Hematopoietic multipotent progenitor cell (in vitro differentiated cells): ENCODE results near the gene FBXO42. TPM values are rescaled to one million over a fixed set of nuclear protein-coding genes. Genes with fewer than 3 reads are reported as not detected.

Source experiments
- DNase-seq, 3 donors: peaks; one replicate each; pipeline ENCODE4 v3.0.0-alpha.2; 2011 to 2015; ENCODE audit warnings: low read depth in 2 of 3, low spot score in 2 of 3
- total RNA-seq: library from RNA; depleted of rRNA; stranded (reverse); fragments of >200 nt; gene quantifications from one replicate; pipeline ENCODE4 v1.2.3, GENCODE V29; 2012

Gene FBXO42
- total RNA-seq = 17.5 TPM

GRCh38 chr1:16351994-16352841 is at the start of gene FBXO42:
Gene FBXO42, minus strand, starts transcription at chr1:16352480. Its CDS starts 37,062 bp downstream, at chr1:16315418.
- DNase-seq = peak; percentile 88 to 96 (median 94)

GRCh38 chr1:16398371-16398953 is 46.2 kb upstream of the FBXO42 start:
- no peak for DNase-seq

- DNase-seq = no peak
These were observed 44.8 kb upstream of the FBXO42 start for GRCh38 chr1:16397120-16397519.

- DNase-seq = no peak
These were observed 44.3 kb upstream of the FBXO42 start for GRCh38 chr1:16396591-16396990.

- DNase-seq = no peak
These were observed 42.7 kb upstream of the FBXO42 start for GRCh38 chr1:16394977-16395376.

GRCh38 chr1:16393570-16394521 is 41.6 kb upstream of the FBXO42 start:
- no peak for DNase-seq

GRCh38 chr1:16392740-16393569 is 40.7 kb upstream of the FBXO42 start:
- DNase-seq = no peak

GRCh38 chr1:16391411-16391810 is 39.1 kb upstream of the FBXO42 start:
- DNase-seq = no peak

- peak in 1 of 3 donors; percentile 51 for DNase-seq
These were observed 35.2 kb upstream of the FBXO42 start for GRCh38 chr1:16387201-16388188.

- peak in 1 of 3 donors; percentile 36 for DNase-seq
These were observed 34.3 kb upstream of the FBXO42 start for GRCh38 chr1:16386454-16387113.

GRCh38 chr1:16385659-16386453 is 33.6 kb upstream of the FBXO42 start:
- no peak for DNase-seq

- no peak for DNase-seq
These were observed 31.6 kb upstream of the FBXO42 start for GRCh38 chr1:16383888-16384287.

GRCh38 chr1:16380868-16381267 is 28.6 kb upstream of the FBXO42 start:
- DNase-seq = no peak

- DNase-seq = no peak
These were observed 26.2 kb upstream of the FBXO42 start for GRCh38 chr1:16378443-16378842.

- DNase-seq = no peak
These were observed 24.7 kb upstream of the FBXO42 start for GRCh38 chr1:16376971-16377370.

- DNase-seq = no peak
These were observed 23.5 kb upstream of the FBXO42 start for GRCh38 chr1:16375521-16376340.

GRCh38 chr1:16374266-16374665 is 22.0 kb upstream of the FBXO42 start:
- DNase-seq = no peak
